Measurements from ENCODE around the gene LATS1. TPM values are rescaled to one million over a fixed set of nuclear protein-coding genes. Genes with fewer than 3 reads are reported as not detected.

The LATS1 gene
- total and polyA plus RNA-seq, 8 donors, result 3.8 to 109 (median 18.8) TPM

- WGBS, 5 donors, result 0 to 1% (median 1%) methylated on average over 30 to 69 of the region's 69 CpGs
- Histone ChIP-seq H3K4me3 (peak within 1 kb of the TSS; percentile 62 to 94 (median 84)), H3K9me3 (no peaks in the 10 kb centered on the region), H3K4me1 (peaks cover 8 to 28% (median 21%) of the 10 kb centered on the region in 4 donors), H3K36me3 (no peaks in the 10 kb centered on the region), H3K27ac (peak within 1 kb of the TSS; percentile 80 to 92 (median 91)), H3K27me3 (no peaks in the 10 kb centered on the region)
- intact Hi-C loops (cut with DNase I; ENCODE audit: low total_unique reads), result no loop called here
- DNase-seq, result peak; percentile 91 to 95
- TF ChIP-seq CTCF (IDR thresholded peaks at IDR 0.05) (no peak), POLR2AphosphoS5 (IDR thresholded peaks at IDR 0.05) (peak; percentile 81 to 96 (median 95)), POLR2A (IDR thresholded peaks at IDR 0.05) (peak in 1 of 4 donors; percentile 49)
Measured at GRCh38 chr6:149648148-149649145, 69.5 kb downstream of the LATS1 start, which contains the start of gene KATNA1. Gene KATNA1 (minus strand): TSS chr6:149648714. CDS start chr6:149638547, 10,167 bp downstream.

- H3K4me3 ChIP-seq, result peak overlapping the region in 2 of 4 donors; percentile 62 to 83
- H3K9me3 ChIP-seq, result no peaks in the 10 kb centered on the region
- H3K36me3 ChIP-seq, result no peaks in the 10 kb centered on the region
- intact Hi-C loops (cut with DNase I; ENCODE audit: low total_unique reads), result no loop called here
- H3K27ac ChIP-seq, result peak overlapping the region in 1 of 5 donors; percentile 23
- H3K27me3 ChIP-seq, result no peaks in the 10 kb centered on the region
- TF ChIP-seq POLR2A (IDR thresholded peaks at IDR 0.05), result no peak
- 26 to 58% (median 42%) methylated on average over 3 of the region's 3 CpGs for WGBS, 5 donors
- H3K4me1 ChIP-seq, result peaks cover 8 to 28% (median 21%) of the 10 kb centered on the region in 4 donors
- no peak for DNase-seq
Measured at GRCh38 chr6:149646599-149646998, 71.3 kb downstream of the LATS1 start.

GRCh38 chr6:149642829-149643580, 74.9 kb downstream of the LATS1 start:
- Histone ChIP-seq H3K4me1 (peaks cover 8 to 23% (median 18%) of the 10 kb centered on the region in 4 donors), H3K36me3 (peaks cover 0 to 4% (median 3%) of the 10 kb centered on the region in 4 donors), H3K27me3 (no peaks in the 10 kb centered on the region), H3K27ac (no peak overlapping the region), H3K4me3 (no peak overlapping the region), H3K9me3 (no peaks in the 10 kb centered on the region)
- WGBS, 5 donors, result 67 to 93% (median 85%) methylated on average over 1 of the region's 1 CpG
- intact Hi-C loops (cut with DNase I; ENCODE audit: low total_unique reads), result no loop called here
- DNase-seq, result peak in 1 of 2 donors; percentile 4
- TF ChIP-seq EP300 (IDR thresholded peaks at IDR 0.05) (no peak), POLR2AphosphoS5 (IDR thresholded peaks at IDR 0.05) (no peak), POLR2A (IDR thresholded peaks at IDR 0.05) (no peak), CTCF (IDR thresholded peaks at IDR 0.05) (no peak)

- WGBS, 5 donors, result 57 to 77% (median 71%) methylated on average over 2 of the region's 2 CpGs
- Histone ChIP-seq H3K27me3 (no peaks in the 10 kb centered on the region), H3K4me3 (no peak overlapping the region), H3K27ac (no peak overlapping the region), H3K4me1 (peaks cover 0 to under 1% (median 0%) of the 10 kb centered on the region in 4 donors), H3K36me3 (peaks cover 4 to 47% (median 36%) of the 10 kb centered on the region in 4 donors), H3K9me3 (no peaks in the 10 kb centered on the region)
- intact Hi-C loops (cut with DNase I; ENCODE audit: low total_unique reads), result no loop called here
- DNase-seq, result no peak
- TF ChIP-seq POLR2AphosphoS5 (IDR thresholded peaks at IDR 0.05) (no peak), CTCF (IDR thresholded peaks at IDR 0.05) (no peak), POLR2A (IDR thresholded peaks at IDR 0.05) (no peak), EP300 (IDR thresholded peaks at IDR 0.05) (no peak)
Measured at GRCh38 chr6:149636124-149636523, 81.8 kb downstream of the LATS1 start.
